Measurements from ENCODE around the gene CLCN4.
A peak's percentile ranks its signal among the peaks of the same experiment; 100 is the strongest.

Gene CLCN4

DNA sequence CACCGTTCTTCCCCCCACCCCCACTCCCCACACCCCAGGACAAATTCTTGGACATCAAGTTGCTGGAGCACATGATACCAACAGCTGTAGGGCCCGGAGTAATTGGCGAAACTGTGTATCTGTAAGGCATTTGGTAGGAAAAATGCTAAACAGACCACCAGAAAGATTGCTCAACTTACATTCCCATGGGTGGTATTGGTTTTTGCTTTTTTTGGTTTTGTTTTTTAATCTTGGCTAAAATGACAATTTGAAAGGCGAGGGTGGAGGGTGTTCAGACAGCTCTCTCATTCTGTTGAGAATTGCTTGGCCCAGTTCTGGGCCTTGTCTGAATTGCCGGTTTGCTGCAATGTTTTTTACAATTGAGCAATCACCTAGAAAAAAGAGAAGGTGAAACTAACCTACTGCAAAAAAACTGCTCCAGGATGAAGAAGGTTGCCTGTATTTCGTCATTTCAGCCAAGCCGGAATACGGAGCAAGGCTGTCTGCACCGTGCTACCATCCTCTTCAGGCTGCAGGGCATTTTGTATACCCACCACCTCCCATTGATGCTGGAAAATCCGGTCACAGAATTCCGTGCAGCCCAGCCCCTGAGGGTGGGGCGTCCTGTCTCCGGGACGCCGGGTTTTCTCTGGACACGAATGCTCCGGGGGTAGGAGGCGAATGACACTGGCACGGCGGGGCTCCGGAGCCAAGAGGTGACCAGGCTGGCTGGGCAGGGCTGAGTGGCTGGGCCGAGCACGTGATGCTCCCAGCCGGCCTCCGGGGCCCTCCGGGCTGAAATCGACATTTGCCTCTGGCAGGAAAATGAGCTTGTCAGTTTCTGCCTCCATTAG lies at the start of gene CLCN4:
Gene CLCN4, plus strand, starts transcription at position 777 of the 833 bp plus-strand sequence. CDS start 28,058 bp downstream, outside the sequence.
- peak; percentile 73 for DNase-seq (ENCODE audit: low spot score)

DNA sequence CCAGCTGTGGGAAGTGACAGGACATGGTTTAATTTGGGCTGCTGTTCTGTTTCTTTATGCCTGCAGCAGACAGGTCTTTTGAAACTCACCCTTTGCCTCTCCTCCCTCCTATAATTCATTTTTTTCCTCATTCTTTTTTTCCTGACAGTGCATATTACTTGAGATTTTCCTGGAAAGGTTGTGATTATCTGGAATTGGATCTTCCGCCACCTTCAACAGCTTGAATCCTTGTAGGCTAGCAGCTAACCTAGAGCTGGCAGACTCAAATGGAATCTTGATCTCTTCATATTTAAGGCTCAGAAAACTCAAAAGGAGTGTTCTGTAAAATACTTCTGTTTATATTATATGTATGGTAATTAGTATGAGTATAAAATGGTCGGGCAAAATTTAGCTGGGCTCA lies 49.3 kb upstream of the CLCN4 start:
- DNase-seq (ENCODE audit: low spot score) = no peak

DNA sequence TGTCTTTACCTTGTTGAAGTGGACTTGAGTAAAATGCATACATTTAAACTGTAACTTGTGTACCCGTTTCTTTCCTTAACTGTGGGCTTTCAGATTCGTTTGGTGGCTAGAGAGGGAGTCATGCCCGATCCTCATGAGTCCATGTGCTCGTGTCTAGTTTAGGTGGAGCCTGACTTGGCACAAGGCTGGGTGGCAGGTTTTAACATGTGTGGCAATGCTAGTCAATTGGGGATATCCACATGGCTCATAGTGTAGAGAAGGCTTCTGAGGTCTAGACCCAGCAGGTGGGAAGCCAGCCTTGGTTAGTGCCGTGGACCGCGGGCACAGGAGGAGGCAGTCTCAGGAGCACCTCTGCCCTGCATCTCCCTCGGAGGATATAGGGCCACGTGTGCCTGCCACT lies 48.5 kb upstream of the CLCN4 start:
- DNase-seq (ENCODE audit: low spot score) = no peak

DNA sequence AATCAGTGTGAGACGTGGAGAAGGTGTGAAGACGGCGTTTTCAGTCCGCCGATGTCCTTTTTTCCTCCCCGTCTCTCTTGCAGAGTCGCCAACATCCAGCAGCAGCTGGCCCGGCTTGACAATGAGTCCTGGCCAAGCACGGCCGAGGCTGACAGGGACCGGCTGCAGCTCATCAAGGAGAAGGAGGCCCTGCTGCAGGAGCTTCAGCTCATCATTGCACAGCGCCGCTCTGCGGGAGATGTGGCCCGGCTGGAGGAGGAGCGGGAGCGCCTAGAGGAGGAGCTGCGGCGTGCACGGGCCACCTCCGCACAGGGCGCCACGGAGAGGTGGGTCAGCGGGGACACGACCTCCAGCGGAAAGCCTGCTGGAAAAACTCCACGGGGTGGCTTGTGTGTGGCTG lies 47.1 kb upstream of the CLCN4 start:
- no peak for DNase-seq (ENCODE audit: low spot score)

DNA sequence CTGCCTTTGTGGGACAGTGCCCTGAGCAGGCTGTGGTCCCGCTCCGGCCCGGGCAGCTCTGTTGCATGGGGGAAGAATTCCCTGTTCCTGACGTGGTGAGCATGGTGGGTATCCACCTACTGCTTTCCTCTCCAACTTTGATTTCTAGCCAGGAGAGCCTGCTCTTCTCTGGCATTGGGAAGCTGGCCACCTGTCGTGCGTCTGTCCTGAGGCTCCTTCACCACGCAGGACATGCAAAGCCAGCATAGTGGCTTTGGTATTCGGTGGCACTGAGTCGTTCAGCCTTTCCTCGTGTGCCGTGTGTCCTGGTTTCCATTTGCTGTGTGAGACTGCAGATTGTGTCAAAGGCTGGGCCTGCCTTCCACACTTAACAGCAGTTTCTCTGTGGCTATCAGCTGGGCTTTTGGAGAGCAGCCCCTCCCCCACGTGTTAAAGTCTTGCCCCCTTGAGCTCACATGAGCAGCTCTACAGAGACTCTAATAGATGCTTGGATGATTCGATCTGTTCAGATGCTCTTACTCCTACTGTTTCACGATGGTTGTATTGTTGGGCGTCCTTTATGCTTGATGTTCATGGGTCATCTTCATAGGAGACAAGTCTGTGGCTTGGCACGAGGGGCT lies 46.3 kb upstream of the CLCN4 start:
- no peak for DNase-seq (ENCODE audit: low spot score)

DNA sequence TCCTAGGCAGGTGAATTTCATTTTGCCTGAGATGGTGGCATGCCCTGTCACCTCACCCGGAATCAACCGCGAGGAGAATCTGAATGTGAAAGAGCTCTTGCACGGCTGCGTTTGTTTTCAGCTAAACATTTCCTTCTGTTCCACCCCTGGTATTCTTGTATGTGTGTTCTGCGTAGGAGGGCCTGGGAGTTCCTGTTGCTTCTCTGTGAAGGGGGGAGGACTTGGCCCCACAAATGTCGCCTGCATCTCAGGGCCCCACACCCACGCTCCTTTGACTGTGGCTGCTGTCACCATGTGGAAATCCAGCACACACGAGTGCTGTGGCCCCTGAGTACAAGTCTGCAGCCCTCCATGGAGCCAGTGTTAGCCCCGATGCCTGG lies 45.8 kb upstream of the CLCN4 start:
- no peak for DNase-seq (ENCODE audit: low spot score)

DNA sequence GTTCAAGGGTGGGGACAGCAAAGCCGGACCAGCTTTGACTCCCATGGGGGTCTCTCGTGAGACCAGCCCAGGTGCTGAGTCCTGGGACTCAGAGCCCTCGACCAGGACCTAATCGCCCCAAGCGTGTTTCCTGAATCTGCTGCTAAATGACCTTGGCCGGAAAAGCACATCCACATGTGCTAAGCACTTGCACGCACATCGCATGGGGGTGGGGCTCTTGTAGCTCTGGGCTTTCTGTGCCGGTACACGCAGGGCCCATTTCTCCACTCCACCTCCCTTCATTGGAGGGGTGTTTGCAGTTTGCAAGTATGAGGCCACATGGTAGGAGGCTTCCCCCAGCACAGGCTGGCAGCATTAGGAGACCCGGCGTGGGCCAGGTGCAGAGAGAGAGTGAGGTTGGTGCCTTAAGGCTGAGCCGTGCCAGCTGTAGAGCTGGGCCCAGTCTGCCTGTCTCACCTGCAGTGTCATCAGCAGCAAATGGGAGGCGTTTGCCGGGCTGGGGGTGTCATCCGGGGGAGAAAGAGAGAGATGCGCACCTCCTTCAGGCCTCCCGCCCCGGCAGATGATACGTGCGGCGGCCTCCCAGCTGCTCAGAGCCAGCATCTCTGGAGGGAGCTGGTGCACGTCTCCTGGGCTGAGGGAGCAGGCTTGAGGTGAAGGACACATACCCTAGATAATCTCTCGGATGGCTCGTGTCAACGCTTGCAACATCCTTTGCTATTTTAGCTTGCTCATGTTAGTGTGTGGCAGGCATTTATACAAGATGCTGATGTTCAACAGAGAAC lies 45.2 kb upstream of the CLCN4 start:
- DNase-seq (ENCODE audit: low spot score) = no peak

DNA sequence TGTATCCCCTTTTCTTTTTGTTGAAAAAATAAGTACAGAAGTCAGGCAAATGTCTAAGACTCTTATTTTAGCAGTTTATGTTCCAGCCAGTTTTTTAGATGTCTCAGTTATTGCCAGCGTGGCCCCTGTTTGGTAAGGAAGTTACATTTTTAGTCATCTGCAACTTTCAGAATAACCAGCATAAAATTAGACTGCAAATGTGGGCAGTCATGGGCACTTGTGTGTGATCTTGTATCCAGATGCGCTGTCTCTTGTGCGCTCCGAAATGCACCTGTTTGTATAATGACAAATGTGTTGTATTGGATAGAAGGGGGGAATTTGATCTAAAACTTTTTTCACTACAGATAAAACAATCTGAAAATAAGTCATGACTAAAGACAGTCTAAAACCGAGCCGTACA lies 44.3 kb upstream of the CLCN4 start:
- no peak for DNase-seq (ENCODE audit: low spot score)

DNA sequence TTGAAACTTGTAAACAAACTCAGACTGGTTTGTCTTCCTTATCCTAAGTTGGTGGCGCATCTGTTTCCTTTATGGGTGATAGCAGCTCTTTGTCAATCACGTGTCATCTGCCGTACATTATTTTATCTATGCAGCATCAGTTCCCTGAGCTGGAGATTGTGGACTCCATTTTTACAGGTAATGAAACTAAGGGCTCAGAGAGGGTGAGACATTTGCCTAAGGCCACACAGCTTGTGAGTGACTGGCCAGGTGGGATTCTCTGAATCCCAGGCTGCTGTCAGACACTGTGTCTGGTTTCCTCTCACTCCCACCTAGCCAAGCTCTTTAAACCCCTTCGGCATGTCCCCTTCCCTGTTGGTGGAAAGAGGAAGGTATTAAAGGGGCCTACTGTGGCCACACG lies 41.7 kb upstream of the CLCN4 start:
- DNase-seq (ENCODE audit: low spot score) = no peak

DNA sequence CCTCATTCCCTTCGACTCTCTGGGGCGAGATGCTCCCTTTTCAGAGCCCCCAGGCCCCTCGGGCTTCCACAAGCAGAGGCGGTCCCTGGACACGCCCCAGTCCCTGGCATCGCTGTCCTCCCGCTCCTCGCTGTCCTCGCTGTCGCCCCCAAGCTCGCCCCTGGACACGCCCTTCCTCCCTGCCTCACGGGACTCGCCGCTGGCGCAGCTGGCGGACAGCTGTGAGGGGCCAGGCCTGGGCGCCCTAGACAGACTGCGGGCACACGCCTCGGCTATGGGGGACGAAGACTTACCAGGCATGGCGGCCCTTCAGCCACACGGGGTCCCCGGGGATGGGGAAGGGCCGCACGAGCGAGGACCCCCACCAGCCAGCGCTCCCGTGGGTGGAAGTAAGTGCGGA lies 39.5 kb upstream of the CLCN4 start:
- DNase-seq (ENCODE audit: low spot score) = no peak

DNA sequence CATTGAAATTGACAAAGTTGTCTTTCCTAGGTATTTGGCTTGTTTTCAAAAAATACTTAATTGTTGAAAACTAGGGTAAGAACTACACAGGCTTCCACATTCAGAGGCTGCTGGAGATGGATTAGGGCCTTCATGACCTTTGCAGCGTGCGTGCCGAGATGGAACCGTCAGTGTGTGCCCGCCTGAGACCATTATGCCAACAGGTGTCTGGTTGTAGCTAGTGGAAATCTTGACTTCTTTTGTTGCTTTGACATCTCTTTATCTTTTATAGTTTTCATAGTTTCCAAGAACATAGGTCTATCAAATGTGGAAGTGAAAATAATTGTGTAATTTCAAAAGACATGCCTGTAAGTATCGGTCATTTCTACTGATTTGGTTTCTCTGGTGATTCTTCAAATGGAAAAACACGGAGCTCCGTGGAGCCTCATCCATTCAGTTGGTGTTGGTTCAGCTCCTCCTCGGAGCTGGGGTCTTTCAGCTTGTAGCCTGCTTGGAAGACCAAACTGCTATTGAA lies 38.9 kb upstream of the CLCN4 start:
- DNase-seq (ENCODE audit: low spot score) = no peak

DNA sequence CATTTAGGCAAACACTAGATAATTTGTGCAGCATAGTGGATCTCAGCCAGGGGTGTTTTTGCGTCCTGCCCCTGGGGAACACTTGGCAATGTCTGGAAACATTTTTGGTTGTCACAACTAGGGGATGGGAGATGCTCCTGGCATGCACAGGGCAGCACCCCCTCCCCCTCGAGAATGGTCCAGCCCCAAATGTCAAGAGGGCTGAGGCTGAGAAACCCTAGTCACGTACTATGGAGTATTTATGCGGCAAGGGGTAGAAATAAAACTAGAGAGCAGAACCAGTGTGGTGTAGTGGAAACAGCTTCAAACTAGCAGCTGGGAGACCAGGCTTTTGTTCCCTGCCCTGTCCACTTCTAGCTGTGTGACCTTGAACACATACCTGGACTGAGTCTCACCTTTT lies 38.2 kb upstream of the CLCN4 start:
- DNase-seq (ENCODE audit: low spot score) = no peak

DNA sequence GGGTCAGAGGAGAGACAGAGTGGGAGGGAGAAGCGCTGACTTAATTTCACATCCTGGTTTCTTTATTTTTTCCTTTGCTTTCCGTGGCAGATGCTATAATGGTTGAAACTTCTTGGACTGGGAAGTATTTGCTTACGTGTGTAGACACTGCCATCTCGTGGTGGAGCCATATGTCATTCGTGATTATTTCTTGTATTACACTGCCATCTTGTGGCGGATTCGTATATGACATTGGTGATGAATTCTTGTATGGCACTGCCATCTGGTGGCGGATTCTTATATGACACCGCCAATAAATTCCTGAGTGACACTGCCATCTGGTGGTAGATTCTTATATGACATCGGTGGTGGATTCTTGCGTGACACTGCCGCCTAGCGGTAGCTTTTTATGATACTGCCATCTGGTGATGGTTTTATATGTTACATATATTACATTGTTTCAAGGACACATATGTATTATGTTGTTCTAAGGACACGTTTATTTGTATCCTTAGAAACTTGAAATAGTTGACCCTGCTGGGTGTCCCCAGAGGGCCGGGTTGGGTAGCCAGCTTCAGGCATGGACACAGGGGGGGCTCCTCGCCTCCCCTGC lies 37.3 kb upstream of the CLCN4 start:
- peak; percentile 36 for DNase-seq (ENCODE audit: low spot score)

DNA sequence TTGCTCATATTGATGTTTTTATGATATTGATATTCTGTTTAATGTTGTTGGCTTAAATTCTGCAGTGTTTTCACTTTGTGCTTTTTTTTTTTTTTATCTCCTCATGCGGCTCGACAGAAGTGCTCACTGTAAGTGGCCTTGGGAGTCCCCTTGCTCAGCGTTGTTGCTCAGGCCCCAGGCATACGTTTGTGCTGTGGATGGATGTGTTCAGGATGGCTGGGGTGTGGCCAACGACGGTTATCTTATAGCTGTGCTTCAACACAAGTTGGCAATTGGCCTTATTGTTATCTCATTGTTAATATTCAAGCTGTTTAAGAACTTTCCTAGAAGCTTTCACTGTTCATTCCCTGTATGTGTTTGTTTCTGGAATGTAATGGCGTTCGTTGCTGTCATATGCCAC lies 36.4 kb upstream of the CLCN4 start:
- DNase-seq (ENCODE audit: low spot score) = no peak

DNA sequence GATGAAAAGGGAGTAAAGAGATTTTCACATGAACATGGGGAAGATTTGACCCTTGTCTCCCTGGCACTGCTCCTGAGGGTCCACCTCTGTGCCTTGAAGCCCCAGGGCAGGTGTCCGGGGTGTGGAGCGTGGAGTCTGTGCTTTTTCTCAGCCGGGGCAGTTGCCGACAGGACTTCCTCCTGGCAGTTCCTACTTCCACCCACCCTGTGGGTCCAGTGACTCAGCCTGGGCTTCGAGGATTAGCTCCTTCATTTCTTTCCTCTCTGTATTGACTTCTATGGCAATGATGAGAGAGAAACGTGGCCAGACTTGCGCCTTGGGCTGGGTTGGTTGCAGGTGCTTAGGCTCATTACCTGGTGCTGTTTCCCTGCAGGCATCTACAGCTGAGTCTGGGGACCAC lies 35.9 kb upstream of the CLCN4 start:
- DNase-seq (ENCODE audit: low spot score) = no peak

DNA sequence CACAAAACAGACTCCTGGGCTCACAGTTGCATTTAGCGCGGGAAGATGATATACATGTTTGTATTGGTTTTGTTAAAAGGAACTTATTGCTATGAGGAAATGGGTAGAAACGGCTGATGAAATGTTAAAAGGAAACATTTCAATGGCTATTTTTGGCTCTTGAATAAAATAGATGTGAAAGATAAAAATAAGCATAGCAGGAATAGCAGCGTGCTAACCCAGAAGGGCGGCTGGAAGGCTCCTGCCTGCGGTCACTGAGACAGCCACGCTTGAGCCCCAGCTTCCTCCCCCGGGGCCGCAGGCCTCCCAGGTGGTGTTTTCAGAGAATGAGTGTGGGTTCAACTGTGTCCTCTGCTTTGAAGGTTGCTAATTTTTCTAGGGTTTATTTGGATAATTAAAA lies 35.0 kb upstream of the CLCN4 start:
- no peak for DNase-seq (ENCODE audit: low spot score)

DNA sequence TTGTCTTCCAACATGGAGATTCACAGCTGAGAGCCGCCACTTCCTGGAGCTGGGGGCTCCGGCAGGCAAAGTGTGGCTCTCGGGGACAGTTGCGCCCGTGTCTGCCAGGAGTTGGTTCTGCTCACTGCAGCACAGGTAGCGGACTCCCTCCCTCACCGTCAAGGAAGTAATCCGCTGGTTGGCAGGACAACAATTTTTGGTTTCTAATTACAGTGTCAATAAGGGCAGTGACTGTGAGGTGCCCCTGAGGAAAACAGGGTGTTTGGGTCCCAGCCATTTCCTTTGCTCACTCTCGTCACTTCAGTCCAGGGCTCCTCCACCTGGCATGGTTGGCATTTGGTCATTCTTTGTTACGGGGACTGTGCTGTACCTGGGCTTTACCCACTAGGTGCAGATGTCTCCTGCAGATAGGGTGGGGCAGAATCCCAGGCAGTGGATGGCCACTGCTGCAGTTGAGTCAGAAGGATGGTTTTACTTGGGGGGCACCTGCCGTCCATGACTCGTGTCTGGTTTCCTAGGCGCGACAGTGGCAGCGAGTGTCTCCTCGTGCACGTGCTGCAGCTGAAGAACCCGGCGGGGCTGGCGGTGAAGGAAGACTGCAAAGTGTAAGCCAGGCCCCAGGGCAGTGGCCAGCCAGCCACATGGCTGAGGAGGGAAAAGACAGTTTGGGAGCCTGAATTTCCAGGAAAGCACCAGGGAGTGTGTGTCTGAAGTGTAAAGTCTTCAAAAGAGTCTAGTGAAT lies 32.1 kb upstream of the CLCN4 start:
- no peak for DNase-seq (ENCODE audit: low spot score)

DNA sequence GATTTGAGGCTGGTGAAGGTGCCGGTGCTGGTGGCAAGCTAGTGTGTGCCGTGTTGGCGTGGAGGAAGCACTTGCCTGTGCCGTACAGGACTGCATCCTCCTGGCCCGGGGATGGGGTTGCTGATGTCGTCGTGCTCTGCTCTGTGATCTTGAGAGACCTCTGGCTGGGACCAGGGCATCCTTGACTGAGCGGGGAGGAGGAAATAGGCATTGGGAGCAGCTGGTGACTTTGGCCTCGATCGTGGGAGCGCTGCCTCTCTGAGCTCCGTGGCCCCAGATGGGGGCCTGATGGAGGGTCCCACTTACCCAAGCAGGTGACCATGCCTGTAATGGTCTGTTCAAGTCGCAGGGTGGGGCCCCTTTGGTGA lies 31.5 kb upstream of the CLCN4 start:
- no peak for DNase-seq (ENCODE audit: low spot score)

DNA sequence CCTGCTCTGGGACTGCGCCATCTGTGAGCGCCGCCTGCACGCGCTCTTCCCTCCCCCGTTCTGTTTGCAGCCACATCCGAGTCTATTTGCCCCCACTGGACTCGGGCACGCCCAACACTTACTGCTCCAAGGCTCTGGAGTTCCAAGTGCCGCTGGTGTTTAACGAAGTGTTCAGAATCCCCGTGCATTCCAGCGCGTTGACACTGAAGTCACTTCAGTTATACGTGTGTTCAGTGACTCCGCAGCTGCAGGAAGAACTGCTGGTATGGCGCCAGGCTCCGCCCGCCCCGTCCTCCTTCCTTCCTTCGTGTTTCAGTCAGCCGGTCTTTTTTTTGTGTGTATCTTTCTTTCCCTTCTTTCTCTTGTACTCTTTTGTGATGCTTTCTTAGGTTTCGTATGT lies 30.7 kb upstream of the CLCN4 start:
- DNase-seq (ENCODE audit: low spot score) = no peak

DNA sequence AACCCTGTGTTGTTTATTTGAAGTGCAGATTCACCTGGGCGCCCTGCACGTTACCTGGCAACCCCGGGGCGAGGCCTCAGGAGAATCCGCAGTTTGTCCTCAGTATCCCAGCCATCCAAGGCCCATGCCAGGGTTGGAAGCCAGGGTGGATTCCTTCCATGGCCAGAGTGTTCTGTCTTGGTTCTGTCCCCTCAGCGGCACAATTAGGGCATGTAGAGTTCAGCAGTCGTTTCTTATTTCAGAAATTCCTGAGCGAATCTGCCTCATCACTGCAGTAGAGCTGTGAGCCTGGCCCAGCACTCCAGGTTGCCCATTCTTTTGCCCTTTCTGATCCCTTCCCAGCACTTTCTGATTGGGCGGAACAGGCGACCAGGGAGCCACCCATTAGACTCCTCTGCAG lies 29.9 kb upstream of the CLCN4 start:
- no peak for DNase-seq (ENCODE audit: low spot score)

DNA sequence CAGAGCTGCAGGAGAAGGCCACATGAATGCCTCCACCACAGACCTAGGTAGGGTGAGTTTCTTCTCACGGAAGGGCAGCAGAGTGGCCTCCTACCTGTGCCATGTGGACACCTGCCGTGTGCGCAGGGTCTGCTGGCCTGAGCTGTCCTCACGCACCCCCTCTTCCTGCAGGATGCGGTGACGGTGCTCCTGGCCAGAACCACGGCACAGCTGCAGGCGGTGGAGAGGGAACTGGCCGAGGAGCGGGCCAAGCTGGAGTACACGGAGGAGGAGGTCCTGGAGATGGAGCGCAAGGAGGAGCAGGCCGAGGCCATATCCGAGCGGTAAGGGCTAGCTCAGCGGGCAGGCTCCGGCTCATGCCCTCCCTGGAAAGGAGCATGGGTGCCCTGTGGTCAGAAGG lies 28.4 kb upstream of the CLCN4 start:
- DNase-seq (ENCODE audit: low spot score) = no peak

DNA sequence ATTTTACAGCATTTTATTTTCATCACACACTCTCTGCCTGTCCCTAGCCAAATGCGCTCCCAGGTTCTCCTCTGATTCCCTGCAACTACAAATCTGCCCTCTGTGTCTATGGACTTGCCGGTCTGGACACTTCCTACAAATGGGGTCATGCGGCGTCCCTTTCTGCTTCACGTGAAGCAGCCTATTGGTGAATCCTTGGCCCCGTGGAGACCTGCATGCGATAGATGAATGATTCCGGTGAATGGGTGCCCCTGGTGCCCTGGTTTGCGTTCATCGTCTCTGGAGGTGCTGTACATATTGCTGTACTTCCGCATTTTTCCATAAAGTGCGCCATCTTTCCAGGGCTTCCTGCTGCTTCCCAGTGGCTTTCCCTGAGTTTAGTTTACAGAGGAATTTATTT lies 27.5 kb upstream of the CLCN4 start:
- DNase-seq (ENCODE audit: low spot score) = no peak
